GM18502 (cell line): ENCODE results near the gene STXBP6.
"Not testable (repeated sequence)": the region's sequence is repeated elsewhere in the genome, so short reads cannot be mapped to it uniquely, and the experiment has no call there.

Experiments
- ATAC-seq: cut with Tn5 transposase; IDR thresholded peaks from one replicate; pipeline ENCODE4 v1.9.1; 2021; ENCODE audit warnings: mild to moderate bottlenecking; ENCODE audit not compliant: unreplicated experiment, poor library complexity

Gene STXBP6

DNA sequence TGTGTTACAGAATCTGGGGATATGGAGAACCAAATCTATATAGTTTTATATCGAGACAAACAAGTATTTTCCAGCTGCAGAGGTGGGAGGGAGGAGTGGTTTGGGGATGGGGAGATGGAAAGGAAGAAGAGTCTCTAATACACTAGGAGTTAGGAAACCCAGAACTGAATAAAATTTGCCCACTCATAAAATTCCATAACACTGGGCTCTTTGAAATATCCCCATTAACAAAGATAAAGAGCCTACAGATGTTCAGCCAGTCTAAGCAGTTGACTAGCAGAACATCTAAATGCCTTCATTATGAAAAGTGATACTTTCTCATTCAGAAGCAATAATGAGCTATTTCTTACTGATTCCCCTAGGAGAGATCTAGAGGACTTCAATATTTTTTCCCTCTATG is 264.2 kb downstream of the STXBP6 start:
- ATAC-seq: no peak

DNA sequence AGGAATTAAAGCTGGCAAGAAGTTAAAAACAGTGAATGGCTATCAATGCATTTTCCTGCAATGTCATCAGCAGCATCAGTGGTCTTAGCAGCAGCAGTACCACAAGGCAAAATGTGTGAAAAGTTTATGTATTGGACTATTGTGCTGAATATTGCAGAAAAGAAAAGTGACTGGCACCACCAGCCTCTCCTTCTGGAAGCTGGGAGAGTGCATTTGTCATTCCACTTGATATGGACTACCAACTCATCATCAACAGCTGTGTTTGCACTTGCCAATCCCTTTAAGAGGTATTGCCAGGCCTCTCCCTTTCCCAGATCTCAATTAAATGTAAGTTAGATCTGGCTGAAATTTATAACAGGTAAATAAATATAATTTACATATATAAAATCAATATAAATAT is 265.0 kb downstream of the STXBP6 start:
- no peak for ATAC-seq

DNA sequence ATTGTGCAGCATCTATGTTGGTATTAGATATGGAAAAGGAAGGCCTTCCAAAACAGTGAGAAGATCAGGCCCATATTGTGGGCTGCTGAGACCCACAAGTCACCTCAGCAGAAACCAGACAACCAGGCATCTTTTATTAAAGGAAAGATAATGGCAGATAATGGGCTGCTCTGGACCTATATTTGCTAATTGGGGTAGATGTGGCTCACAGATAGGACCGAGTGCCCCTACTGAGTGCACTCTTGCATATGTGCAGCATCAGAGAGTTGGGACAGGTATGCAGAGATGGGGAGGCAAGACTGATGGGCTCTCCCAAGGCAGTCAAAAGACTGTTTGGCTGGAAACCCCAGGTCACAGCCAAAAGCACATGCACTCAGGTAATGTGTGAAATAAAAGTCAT is 266.2 kb downstream of the STXBP6 start:
- ATAC-seq: no peak

DNA sequence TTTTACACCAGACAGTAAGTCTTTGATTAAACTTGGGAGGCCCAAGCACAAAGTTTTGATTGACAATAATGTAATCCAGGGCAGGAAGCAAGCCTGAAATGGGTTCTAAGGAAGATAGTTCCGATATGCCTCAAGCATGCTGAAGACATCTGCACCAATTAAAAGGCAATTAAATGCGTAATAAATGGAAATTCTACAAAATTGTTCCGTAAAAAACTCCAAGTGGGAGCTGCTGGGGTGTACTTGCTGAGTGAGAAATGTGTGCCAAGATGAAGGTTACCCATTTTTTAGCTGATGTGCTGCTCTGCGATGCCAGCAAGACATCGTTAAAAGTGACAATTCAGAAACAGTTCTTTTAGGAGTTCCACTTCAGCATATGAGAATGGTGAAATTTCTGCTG is 269.7 kb downstream of the STXBP6 start:
- no peak for ATAC-seq

DNA sequence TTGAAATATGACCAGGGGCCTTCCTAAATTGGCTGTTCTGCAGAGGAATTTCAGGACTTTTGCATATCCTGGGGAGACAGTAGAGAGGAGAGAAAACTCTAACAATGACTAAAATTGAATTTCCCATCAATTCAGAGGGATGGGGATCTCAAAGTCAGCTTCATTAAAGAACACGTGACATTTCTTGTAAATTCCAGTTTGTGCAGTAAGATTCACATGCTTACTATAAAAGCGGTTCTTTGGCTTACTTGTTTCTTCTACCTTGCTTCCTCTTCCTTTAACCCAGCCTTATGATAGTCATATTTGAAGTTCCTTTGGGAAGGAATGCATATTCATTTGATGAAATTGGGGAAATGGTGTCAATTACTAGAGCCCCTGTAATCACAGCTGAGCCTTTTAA is 272.3 kb downstream of the STXBP6 start:
- no peak for ATAC-seq

DNA sequence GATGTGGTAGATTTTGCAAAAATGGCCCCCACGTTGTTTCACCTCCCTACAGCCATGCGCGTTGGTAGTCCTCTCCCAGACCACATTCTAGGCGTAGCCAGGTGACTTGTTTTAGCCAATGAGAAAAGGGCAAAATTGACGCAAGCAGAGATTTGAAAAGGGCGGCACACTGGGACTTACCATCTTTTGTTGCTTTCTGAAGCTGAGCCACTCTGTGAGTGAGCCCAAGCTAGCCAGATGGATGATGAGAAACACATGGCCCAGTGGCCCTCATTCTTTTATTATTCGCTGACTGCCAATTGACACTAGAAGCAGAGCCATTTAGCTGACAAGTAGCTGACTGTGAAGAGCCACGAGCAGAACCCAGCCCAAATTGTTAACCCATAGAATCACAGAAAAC is 274.0 kb downstream of the STXBP6 start:
- no peak for ATAC-seq

DNA sequence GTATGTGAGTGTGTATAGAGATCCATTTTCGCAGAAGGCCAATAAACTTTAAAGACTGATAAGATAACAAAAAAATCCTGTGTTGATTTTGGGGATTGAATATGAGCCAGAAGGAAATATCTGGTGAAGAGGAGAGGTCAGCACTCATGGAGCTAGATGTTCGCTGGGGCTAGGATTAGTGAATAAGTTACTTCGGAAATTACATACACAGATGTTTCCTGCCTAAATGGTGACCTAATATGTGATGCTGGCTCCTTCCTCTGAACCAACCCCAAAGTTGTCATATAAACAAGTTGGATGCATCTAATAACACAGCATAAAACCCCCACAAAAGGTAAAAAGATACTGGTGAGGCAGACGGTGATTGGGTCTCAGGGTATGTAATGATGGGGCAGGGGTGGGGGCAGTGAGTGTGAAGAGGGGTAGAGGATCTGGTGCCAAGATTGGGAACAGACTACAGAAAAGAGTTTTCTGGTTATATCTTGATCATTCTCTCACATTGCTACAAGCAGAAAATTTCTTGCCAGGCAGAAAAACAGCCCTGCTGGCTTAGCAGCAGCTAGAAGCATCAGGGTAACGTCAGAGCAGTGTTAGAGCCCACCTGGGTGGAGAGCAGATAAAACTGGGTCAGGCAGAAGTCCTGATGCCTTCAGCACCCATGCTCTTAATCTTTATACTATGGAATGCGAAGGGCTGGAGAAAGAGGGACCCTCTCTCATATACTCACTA is 275.6 kb downstream of the STXBP6 start:
- no peak for ATAC-seq

DNA sequence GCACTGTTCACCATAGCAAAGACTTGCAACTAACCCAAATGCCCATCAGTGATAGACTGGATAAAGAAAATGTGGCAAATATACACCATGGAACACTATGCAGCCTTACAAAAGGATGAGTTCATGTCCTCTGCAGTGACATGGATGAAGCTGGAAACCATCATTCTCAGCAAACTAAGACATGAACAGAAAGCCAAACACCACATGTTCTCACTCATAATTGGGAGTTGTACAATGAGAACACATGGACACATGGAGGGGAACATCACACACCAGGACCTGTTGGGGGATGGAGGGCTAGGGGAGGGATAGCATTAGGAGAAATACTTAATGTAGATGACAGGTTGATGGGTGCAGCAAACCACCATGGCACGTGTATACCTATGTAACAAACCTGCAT is 276.4 kb downstream of the STXBP6 start:
- not testable (repeated sequence) for ATAC-seq

DNA sequence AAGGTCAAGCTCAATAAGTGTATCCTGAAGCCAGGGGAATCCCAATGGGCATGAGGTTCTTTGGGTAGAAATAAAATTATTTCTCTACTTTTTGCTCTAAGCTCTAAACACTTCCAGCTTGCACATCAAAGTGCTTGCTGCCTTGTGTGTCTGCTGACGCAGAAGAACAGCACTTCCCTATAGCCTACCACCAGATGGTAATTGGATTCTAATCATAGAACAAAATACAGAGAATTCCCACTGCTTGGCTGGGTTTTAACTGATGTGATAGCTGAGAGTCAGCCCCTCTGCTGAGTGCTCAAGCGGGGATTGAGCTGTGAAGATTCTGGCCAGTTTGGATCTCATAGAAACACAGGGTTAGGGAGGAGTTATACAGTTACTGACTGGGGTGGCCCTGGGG is 283.5 kb downstream of the STXBP6 start:
- ATAC-seq: no peak

DNA sequence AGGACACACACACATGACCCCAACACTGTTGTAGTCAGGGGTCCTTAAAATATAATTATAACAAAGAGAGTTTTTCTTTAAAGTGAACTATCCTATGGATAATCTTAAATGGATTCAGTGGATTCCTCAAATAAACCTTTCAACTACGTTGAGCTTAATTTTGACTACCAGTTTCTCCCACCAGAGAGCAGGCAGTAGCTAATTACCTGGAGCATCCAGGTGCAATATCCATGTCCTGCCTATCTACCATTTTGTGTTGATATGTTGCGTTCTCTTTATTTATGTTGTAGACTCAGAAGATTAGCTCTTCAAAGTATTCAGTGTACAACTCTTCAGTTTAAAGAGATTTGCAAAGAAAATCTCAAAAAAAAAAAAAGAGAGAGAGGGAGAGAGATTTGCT is 288.8 kb downstream of the STXBP6 start:
- ATAC-seq: no peak
